Keratinocyte (primary cell): ENCODE data around the gene CA5A.
"Not testable (repeated sequence)": the region's sequence is repeated elsewhere in the genome, so short reads cannot be mapped to it uniquely, and the experiment has no call there.

Experiments used
- CTCF ChIP-seq, 3 experiments: IDR thresholded peaks in 1 of 3; conservative IDR thresholded peaks in 1 of 3; optimal IDR thresholded peaks in 1 of 3; 2 replicates in 2 of 3; 3 replicates in 1 of 3; pipeline versions ENCODE3 to v1.5.1; 2011; ENCODE audit warnings: low read length in 3 of 3, mild to moderate bottlenecking in 3 of 3, moderate library complexity in 2 of 3, control low read depth in 1 of 3, inconsistent platforms in 1 of 3; ENCODE audit not compliant: insufficient read depth in 2 of 3; ENCODE audit errors: extremely low read depth in 1 of 3
- EZH2 ChIP-seq: IDR thresholded peaks from one replicate; pipeline ENCODE4 v1.6.1; 2012; ENCODE audit warnings: inconsistent platforms, mild to moderate bottlenecking, low read length, moderate library complexity

GRCh38 chr16:87889762-87890161 lies 46.6 kb downstream of the CA5A start:
- TF ChIP-seq CTCF (optimal IDR thresholded peaks at IDR 0.05 in 1 of 3, IDR thresholded peaks at IDR 0.05 in 1 of 3, conservative IDR thresholded peaks at IDR 0.05 in 1 of 3; ENCODE audit: extremely low read depth in 1 of 3, insufficient read depth in 2 of 3, low read length in 3 of 3): peak in 1 of 3 experiments; percentile 34
- not testable (repeated sequence) for TF ChIP-seq EZH2
